NCI-H1092 treated with DMSO at 0.1 percent for 48 hours (cell line): ENCODE data around the gene DAO.
"Not testable (repeated sequence)": the region's sequence is repeated elsewhere in the genome, so short reads cannot be mapped to it uniquely, and the experiment has no call there.

ENCODE experiments used
- DNase-seq: peaks from one replicate; lab custom pipeline; 2025; lab: John Stamatoyannopoulos, UW

DAO gene

GRCh38 chr12:108879615-108880254 lies at the start of gene DAO:
TSS of gene DAO (plus strand) at chr12:108880092. CDS start at chr12:108885007, 4,915 bp downstream.
- DNase-seq = no peak

GRCh38 chr12:108831309-108831991 lies 48.4 kb upstream of the DAO start:
- DNase-seq = no peak

- no peak for DNase-seq
Observed at GRCh38 chr12:108832208-108832607, 47.7 kb upstream of the DAO start.

- DNase-seq = no peak
Observed at GRCh38 chr12:108832730-108833354, 47.0 kb upstream of the DAO start.

DNA sequence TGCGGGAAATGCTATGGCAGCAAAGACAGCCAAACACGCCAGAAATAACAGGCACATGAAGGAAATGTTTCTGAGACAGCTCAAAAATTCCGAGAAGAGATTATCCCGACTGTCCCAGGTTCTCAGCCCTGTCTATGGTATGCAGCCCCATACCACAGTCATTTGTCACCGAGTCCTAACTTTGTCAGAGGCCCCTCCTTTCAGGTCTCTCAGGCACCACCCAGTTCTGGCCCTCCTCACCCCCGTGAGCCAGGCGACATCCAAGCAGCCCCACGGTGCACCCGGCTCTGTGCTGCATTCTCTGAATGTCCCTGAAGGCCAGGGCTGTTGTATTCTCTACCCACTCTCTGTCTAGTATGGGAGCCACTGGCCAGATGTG lies 46.5 kb upstream of the DAO start:
- DNase-seq = no peak

GRCh38 chr12:108833757-108834472 lies 46.0 kb upstream of the DAO start:
- no peak for DNase-seq

- no peak for DNase-seq
Observed at GRCh38 chr12:108835860-108836634, 43.8 kb upstream of the DAO start.

DNA sequence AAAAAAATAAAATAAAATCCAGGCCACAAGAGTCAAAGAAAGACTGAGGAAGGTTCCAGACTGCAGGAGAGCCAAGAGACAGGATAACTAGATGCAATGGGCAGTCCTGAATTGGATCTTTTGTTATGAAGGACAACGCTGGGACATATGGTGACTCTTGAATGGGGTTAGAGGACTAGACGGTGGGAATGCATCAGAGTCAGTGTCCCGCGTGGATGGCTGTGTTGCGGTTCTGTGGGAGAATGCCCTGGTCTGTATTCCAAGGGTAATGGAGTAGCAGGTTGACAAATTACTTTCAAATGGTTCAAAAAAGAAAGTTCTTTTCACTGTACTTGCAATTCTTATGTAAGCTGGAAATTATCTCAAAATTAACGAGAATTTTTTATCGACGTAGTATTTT lies 42.7 kb upstream of the DAO start:
- DNase-seq = no peak

DNA sequence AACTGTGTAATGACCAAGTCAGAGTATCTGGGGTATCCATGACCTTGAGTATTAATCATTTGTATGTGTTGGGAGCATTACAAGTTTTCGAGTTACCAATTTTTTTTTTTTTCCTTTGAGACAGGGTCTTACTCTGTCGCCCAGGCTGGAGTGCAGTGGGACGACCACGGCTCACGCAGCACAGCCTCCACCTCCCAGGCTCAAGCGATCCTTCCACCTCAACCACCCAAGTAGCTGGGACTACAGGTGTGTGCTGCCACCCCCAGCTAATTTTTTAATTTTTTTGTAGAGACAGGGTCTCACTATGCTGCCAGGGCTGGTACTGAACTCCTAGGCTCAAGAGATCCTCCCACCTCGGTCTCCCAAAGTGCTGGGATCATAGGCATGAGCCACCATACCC lies 42.2 kb upstream of the DAO start:
- no peak for DNase-seq

GRCh38 chr12:108838194-108839017 lies 41.5 kb upstream of the DAO start:
- no peak for DNase-seq

DNA sequence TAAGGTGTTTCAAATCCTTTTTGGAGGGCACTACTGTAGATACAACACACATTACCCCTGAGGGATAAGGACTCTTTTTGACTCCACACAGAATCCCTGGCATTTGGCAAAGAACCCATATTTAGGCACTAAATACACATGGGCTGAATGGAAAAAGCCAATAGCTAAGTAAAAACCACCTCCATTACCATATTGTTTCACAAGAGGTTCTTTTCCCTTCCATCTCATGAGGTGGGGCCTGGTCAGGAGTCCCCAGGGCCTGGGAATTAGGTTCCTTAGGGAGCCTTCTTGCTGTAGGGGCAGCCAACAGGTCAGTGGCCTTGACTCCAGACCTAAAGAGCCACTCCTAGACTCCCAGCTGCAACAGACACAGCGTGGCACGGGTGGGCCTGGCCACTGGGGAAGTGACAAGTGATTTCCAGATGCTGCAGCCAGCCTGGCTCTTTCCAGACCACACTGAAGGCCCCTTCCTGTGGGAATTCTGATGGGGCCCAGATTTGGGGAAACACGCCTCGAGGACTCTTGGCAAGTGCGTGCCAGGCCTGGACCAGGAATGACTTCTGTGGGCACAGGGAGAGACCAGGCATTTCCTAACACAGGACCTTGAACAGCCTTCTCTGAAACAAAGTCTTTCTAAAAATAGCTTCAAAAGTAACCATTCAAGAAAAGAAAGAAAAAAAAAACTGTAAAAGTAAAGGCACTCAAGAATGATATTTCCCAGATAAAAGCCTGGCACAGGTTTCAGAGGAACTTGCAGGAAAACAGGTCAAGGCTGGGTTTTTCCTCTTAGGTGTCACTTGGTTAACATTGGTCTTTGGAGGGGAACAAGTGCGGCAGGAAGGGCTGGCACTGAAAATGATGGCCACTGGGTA lies 40.6 kb upstream of the DAO start:
- no peak for DNase-seq

- DNase-seq = no peak
Observed at GRCh38 chr12:108839890-108840230, 40.0 kb upstream of the DAO start.

DNA sequence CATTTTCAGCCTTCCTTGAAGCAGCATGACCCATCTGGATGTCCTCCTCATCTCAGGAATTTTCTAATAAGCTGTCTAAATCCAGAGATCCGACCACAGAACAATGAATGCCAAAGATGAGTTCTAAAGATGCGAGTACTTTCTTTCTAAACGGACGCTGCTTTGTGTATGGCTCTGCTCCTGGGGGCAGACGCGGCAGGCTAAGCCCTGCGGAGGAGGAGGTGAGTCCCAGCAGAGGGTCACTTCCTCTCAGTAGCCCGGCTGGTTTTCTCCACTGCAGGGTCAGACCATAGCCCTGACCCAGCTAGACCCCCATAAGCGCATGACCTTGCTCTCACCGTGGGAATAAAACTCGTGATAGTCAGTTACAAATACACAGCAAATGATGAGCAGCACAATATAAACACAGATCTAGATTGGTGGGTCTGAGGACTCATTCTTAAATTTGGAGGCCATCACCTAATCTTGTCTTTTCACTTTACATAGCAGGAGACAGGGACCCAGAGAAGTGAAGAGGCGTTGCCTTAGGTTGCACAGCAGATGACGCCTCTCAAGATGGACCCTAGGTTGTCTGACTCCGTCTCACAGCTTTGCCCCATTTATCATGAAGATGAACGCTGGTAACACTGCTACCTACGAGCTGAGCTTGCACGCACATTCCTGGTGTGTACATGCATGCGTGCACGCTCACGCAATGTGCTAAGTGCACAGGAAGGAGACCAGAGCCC lies 39.1 kb upstream of the DAO start:
- DNase-seq = no peak

- DNase-seq = not testable (repeated sequence)
Observed at GRCh38 chr12:108841825-108842224, 38.1 kb upstream of the DAO start.

- no peak for DNase-seq
Observed at GRCh38 chr12:108842361-108842760, 37.5 kb upstream of the DAO start.

DNA sequence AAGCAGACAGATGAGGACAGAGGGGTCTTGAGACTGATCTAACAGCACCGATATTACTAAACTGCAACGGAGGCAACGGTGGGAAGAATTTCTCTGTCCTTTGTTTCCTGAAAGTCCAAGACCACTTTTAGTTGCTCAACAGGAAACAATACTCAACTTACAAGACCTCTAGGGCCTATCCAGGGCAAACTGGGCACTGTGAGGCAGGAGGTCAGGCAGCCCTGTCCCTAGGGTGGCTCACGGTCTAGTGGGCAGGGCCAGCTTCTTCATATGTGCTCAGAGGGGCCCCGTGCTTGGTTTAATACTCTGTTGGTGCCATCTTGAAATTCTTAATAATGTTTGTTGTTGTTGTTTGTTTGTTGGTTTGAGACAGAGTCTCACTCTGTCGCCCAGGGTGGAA lies 36.7 kb upstream of the DAO start:
- no peak for DNase-seq

GRCh38 chr12:108845696-108846095 lies 34.2 kb upstream of the DAO start:
- DNase-seq = no peak

DNA sequence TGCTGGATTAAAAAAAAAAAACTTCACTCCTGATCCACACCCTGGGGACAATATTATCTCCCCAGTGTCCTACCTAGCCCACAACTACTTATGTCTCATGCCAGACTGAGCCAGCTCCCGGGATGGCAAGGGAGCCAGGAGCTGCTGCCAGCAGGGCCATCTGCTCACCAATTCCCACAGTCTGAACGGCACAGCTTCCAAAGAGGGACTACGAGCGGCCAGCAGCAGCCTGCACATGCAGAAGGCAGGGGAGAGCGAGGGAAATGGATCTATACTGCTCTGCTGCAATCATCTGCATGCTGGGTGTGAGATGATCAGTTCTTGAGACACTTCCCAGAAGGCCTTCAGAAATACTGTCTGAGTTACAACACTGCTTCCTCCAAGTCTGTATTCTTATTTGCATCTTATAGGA lies 33.6 kb upstream of the DAO start:
- peak; percentile 33 for DNase-seq

DNA sequence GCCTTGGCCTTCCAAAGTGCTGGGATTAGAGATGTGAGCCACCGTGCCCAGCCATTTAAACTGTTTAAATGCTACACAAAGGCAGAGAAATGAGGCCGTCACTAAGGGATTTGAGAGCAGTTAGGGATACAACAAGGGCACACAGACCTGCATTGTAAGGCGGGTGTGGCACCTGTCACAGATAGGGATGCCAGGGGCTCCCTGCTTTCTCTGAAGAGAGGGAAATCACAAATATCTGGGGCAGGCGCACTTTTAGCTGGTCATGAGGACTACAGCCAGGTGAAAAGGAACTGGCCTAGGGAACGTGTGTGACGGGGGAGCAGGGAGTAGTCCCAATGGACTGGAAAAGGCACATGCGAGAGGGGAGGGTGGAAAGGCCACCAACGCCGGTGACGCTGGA lies 32.2 kb upstream of the DAO start:
- DNase-seq = no peak

GRCh38 chr12:108849660-108850059 lies 30.2 kb upstream of the DAO start:
- no peak for DNase-seq
